Hepatocyte (in vitro differentiated cells): ENCODE results near the gene TPRKB. TPM values are rescaled to one million over a fixed set of nuclear protein-coding genes. Genes with fewer than 3 reads are reported as not detected.
"Not testable (repeated sequence)": the region's sequence is repeated elsewhere in the genome, so short reads cannot be mapped to it uniquely, and the experiment has no call there.

Experiments used
- DNase-seq: peaks from one replicate; pipeline ENCODE4 v3.0.0-alpha.2; 2016; ENCODE audit warnings: low spot score
- H2AFZ ChIP-seq: fragments of 200-600 bp; sonication (generic); 2 replicates; pipeline ENCODE4 v1.6.0; 2016; ENCODE audit warnings: antibody characterized with exemption, mild to moderate bottlenecking
- H3K27ac ChIP-seq: fragments of 200-600 bp; sonication (generic); 2 replicates; pipeline ENCODE4 v1.5.1; 2016; ENCODE audit warnings: mild to moderate bottlenecking
- H3K27me3 ChIP-seq: fragments of 200-600 bp; sonication (generic); 2 replicates; pipeline ENCODE4 v1.6.1; 2016
- H3K36me3 ChIP-seq: fragments of 200-600 bp; sonication (generic); replicated peaks from 2 replicates; pipeline ENCODE4 v1.5.1; 2016; ENCODE audit warnings: low read depth; ENCODE audit not compliant: insufficient read depth
- H3K4me1 ChIP-seq: fragments of 200-600 bp; sonication (generic); 2 replicates; pipeline ENCODE4 v1.5.1; 2016; ENCODE audit warnings: mild to moderate bottlenecking, moderate library complexity; ENCODE audit not compliant: insufficient read depth
- H3K4me2 ChIP-seq: fragments of 200-600 bp; sonication (generic); 2 replicates; pipeline ENCODE4 v1.6.0; 2016
- H3K4me3 ChIP-seq: fragments of 200-600 bp; sonication (generic); 2 replicates; pipeline ENCODE4 v1.5.1; 2016; ENCODE audit warnings: mild to moderate bottlenecking
- H3K79me2 ChIP-seq: fragments of 200-600 bp; sonication (generic); 2 replicates; pipeline ENCODE4 v1.6.0; 2017; ENCODE audit warnings: mild to moderate bottlenecking
- H3K9me2 ChIP-seq: fragments of 200-600 bp; sonication (generic); replicated peaks from 2 replicates; pipeline ENCODE4 v1.6.0; 2017; ENCODE audit warnings: mild to moderate bottlenecking; ENCODE audit not compliant: insufficient read depth
- H3K9me3 ChIP-seq: fragments of 200-600 bp; sonication (generic); 2 replicates; pipeline ENCODE4 v1.5.1; 2016; ENCODE audit warnings: low read depth, mild to moderate bottlenecking
- H4K20me1 ChIP-seq: fragments of 200-600 bp; sonication (generic); 2 replicates; pipeline ENCODE4 v1.6.0; 2016; ENCODE audit warnings: mild to moderate bottlenecking; ENCODE audit not compliant: insufficient read depth, poor library complexity, severe bottlenecking
- CTCF ChIP-seq: fragments of 200-600 bp; sonication (generic); IDR thresholded peaks from 2 replicates; pipeline ENCODE4 v1.5.1; 2016; ENCODE audit warnings: antibody characterized with exemption, mild to moderate bottlenecking; ENCODE audit not compliant: poor library complexity
- EZH2 ChIP-seq: fragments of 200-600 bp; sonication (generic); IDR thresholded peaks from 2 replicates; pipeline ENCODE4 v1.6.1; 2016; ENCODE audit warnings: antibody characterized with exemption, mild to moderate bottlenecking, borderline replicate concordance
- EZH2phosphoT487 ChIP-seq: fragments of 200-600 bp; sonication (generic); IDR thresholded peaks from one replicate; pipeline ENCODE4 v1.6.1; 2018; ENCODE audit warnings: antibody characterized with exemption, mild to moderate bottlenecking, low read depth, moderate library complexity; ENCODE audit not compliant: unreplicated experiment, severe bottlenecking
- WGBS: methylation state at CpG from one replicate; pipeline ENCODE4 v1.1.6; 2016; ENCODE audit warnings: low lambda C conversion rate; ENCODE audit errors: missing lambda C conversion rate; 5-methylcytosine and 5-hydroxymethylcytosine counted together
- polyA plus RNA-seq: library from polyadenylated mRNA; unstranded; fragments of >200 nt; fragmentation: Nextera tagmentation; extraction: Ambion mirVana; gene quantifications from 2 replicates; pipeline ENCODE4 v1.2.1, GENCODE V29; 2016
- total RNA-seq: library from RNA; depleted of rRNA; stranded (reverse); fragments of >200 nt; gene quantifications from 2 replicates; pipeline ENCODE4 v1.2.3, GENCODE V29; 2014

TPRKB gene
- total and polyA plus RNA-seq, 2 experiments from 2014 or later, result 37.2 to 68.2 TPM

DNA sequence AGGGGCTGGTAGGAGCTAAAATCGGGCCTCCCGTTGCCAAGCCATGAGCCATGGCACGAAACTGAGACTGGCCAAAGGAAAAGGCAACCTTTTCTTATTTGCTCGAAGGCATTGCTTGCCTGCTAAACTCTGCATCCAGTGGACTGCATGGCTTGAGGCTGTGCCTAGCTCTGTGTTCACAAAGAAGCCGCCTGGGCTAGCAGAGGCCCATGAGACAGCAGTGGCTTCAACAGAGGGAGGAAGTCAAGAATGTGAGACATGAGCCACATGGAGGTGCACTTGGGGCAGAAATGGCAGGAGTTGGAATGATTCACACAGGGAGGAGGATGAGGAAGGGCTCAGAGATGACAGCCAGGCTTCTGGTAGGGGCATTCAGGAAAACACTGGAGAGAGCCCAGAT is 33.5 kb downstream of the TPRKB start:
- H3K9me3 ChIP-seq, result no peaks in the 10 kb centered on the region
- H3K4me1 ChIP-seq, result peaks cover 17% of the 10 kb centered on the region
- no peak overlapping the region for H3K4me3 ChIP-seq
- no peak overlapping the region for H2AFZ ChIP-seq
- no peak overlapping the region for H3K27ac ChIP-seq
- WGBS, result 93% methylated on average over 5 of the region's 5 CpGs
- no peaks in the 10 kb centered on the region for H3K9me2 ChIP-seq
- H3K36me3 ChIP-seq, result no peaks in the 10 kb centered on the region
- H3K4me2 ChIP-seq, result no peak overlapping the region
- H3K79me2 ChIP-seq, result no peaks in the 10 kb centered on the region
- no peak for DNase-seq
- TF ChIP-seq EZH2, result no peak
- no peak for TF ChIP-seq CTCF
- TF ChIP-seq EZH2phosphoT487, result no peak
- no peaks in the 10 kb centered on the region for H4K20me1 ChIP-seq
- H3K27me3 ChIP-seq, result no peaks in the 10 kb centered on the region

DNA sequence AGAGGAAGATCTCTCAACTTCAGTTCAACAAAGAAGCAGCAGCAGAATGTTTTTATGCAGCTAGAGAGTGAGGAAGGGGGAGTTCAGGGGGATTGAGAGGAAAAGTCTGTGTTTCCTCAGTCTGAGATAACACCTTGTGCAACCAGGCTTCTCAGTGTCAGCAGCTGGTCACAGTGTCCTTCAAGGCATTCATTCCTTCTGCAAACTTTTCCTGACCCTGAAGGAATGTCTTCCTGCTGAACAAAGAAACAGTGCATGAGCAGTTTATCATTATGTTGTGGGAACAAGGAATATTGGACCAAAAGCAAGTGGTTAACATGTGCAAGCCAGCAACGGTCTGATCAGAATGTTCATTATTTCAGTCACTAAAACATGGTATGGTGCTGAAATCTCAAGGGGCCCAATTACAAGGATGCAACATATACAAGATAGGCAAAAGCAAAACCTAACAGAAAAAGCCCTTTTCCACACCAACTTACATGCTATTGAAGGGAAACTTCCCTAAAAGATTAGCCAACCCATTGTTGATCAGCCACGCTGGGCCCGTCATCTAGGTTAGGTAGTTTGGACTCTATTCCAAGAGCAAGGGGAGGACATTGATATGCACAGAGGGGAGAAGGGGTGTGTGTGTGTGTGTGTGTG is 34.2 kb downstream of the TPRKB start:
- H3K9me3 ChIP-seq, DNase-seq, H2AFZ ChIP-seq, H3K79me2 ChIP-seq, H3K27ac ChIP-seq, H4K20me1 ChIP-seq, H3K36me3 ChIP-seq, H3K27me3 ChIP-seq, H3K4me3 ChIP-seq, H3K9me2 ChIP-seq: not testable (repeated sequence)
- H3K4me1 ChIP-seq, result peaks cover 17% of the 10 kb centered on the region
- H3K4me2 ChIP-seq, result peak overlapping the region; percentile 37
- 69% methylated on average over 3 of the region's 3 CpGs for WGBS

DNA sequence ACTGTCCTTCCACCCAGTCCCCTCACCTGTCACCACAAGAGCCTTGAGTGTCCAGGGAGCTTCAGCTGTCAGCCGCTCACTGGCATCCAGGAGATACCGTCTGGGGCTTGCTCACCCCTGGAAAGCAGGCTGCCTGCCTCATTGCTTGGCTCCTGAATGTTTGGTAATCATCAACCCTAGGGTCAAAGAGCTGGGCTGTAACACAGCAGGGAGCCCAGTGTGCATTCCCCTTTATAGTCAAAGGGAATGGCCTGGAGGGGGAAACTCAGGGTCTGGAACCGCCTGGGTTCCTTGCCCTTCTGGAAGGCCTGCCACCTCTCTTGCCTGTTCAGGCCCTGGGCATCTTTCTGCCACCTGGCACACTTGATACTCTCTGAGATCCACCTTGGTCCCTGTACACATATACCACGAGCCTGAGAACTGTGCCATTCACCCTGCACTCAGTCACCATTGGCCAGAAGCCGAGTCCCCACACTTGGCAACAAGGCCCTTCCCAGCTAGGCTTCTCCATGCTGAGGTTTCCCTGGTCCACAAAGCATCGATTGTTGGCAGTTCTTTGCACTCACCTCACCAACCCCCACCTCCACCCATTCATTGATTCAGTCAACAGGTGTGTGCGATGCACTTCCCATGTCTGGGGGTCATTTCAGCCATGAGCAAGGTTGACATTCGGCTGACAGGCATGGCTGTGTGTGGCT is 35.0 kb downstream of the TPRKB start:
- no peak for DNase-seq
- H3K27ac ChIP-seq, result peak overlapping the region; percentile 20
- H4K20me1 ChIP-seq, result no peaks in the 10 kb centered on the region
- no peak for TF ChIP-seq EZH2
- TF ChIP-seq EZH2phosphoT487, result no peak
- TF ChIP-seq CTCF, result no peak
- H3K4me1 ChIP-seq, result peaks cover 10% of the 10 kb centered on the region
- no peaks in the 10 kb centered on the region for H3K27me3 ChIP-seq
- no peak overlapping the region for H3K4me3 ChIP-seq
- no peaks in the 10 kb centered on the region for H3K36me3 ChIP-seq
- no peaks in the 10 kb centered on the region for H3K9me2 ChIP-seq
- no peaks in the 10 kb centered on the region for H3K79me2 ChIP-seq
- 73% methylated on average over 8 of the region's 8 CpGs for WGBS
- peak overlapping the region; percentile 37 for H3K4me2 ChIP-seq
- no peaks in the 10 kb centered on the region for H3K9me3 ChIP-seq
- H2AFZ ChIP-seq, result no peak overlapping the region

GRCh38 chr2:73701448-73701765 is 35.7 kb downstream of the TPRKB start:
- not testable (repeated sequence) for H3K27me3 ChIP-seq, H3K4me2 ChIP-seq, H4K20me1 ChIP-seq, H3K9me3 ChIP-seq, H3K79me2 ChIP-seq, DNase-seq, H3K27ac ChIP-seq, H3K4me1 ChIP-seq, H3K4me3 ChIP-seq, H3K36me3 ChIP-seq, H3K9me2 ChIP-seq, H2AFZ ChIP-seq
- WGBS, result 80% methylated on average over 3 of the region's 3 CpGs
